ENCODE measurements around the gene UST.

Gene UST

DNA sequence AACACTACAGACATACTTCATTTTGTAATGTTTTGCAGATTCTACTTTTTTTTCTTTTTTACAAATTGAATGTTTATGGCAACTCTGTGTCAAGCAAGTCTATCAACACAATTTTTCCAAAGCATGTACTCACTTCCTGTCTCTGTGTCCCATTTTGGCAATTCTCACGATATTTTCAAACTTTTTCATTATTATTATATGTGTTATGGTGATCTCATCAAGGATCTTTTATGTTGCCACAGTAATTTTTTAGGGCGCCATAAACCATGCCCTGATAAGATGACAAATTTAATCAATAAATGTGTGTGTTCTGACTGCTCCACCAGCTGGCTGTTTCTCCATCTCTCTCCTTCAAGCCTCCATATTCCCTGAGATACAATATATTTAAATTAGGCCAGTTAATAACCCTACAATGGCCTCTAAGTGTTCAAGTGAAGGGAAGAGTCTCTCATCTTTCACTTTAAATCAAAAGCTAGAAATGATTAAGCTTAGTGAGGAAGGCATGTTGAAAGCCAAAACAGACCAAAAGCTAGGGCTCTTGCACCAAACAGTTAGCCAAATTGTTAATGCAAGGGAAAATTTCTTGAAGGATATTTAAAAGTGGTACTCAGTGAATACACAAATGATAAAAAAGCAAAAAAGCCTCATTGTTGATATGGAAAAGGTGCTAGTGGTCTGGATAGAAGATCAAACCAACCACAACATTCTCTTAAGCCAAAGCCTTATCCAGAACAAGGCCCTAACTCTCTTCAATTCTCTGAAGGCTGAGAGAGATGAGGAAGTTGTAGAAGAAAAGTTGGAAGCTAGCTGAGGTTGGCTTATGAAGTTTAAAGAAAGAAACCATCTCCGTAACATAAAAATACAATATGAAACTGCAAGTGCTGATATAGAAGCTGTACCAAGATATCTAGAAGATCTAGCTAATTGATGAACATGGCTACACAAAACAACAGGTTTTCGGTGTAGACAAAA is 376.3 kb downstream of the UST start:
- Histone ChIP-seq H3K9ac (ENCODE audit: low read length) (no peak overlapping the region), H3K36me3 (ENCODE audit: control insufficient read depth, low read depth, low read length) (no peaks in the 10 kb centered on the region), H3K9me3 (ENCODE audit: control insufficient read depth, low read depth, low read length) (no peaks in the 10 kb centered on the region), H3K4me3 (ENCODE audit: low read length) (no peak overlapping the region), H3K27ac (ENCODE audit: low read length) (no peak overlapping the region), H3K4me1 (ENCODE audit: control insufficient read depth, low read depth, low read length) (no peaks in the 10 kb centered on the region), H3K27me3 (ENCODE audit: control insufficient read depth, insufficient read depth, low read length) (no peaks in the 10 kb centered on the region)

DNA sequence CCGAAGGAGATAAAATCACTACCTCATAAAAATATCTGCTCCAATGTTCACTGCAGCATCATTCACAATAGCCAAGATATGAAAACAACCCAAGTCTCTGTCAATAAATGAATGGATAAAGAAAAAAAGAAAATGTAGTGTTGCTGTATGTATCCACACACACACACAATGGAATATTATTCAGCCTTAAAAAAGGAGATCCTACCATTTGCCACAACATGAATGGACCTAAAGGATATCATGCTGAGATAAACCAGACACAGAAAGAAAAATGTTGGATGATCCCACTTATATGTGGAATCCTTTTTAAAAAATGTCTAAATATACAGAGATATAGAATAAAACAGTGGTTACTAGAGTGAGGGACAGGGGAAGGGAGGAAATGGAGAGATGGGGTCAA is 378.5 kb downstream of the UST start:
- Histone ChIP-seq H3K9me3 (ENCODE audit: control insufficient read depth, low read depth, low read length) (no peaks in the 10 kb centered on the region), H3K27me3 (ENCODE audit: control insufficient read depth, insufficient read depth, low read length) (no peaks in the 10 kb centered on the region), H3K9ac (ENCODE audit: low read length) (no peak overlapping the region), H3K4me3 (ENCODE audit: low read length) (no peak overlapping the region), H3K4me1 (ENCODE audit: control insufficient read depth, low read depth, low read length) (no peaks in the 10 kb centered on the region), H3K27ac (ENCODE audit: low read length) (no peak overlapping the region), H3K36me3 (ENCODE audit: control insufficient read depth, low read depth, low read length) (no peaks in the 10 kb centered on the region)

All from iPS-18a (cell line).